Suppressor macrophage treated with lipopolysaccharide for 4 hours (primary cell): Measurements from ENCODE around the gene CTU2.

Source experiments
- DNase-seq: peaks from one replicate; pipeline ENCODE4 v3.0.0-alpha.2; 2020

CTU2 gene

DNA sequence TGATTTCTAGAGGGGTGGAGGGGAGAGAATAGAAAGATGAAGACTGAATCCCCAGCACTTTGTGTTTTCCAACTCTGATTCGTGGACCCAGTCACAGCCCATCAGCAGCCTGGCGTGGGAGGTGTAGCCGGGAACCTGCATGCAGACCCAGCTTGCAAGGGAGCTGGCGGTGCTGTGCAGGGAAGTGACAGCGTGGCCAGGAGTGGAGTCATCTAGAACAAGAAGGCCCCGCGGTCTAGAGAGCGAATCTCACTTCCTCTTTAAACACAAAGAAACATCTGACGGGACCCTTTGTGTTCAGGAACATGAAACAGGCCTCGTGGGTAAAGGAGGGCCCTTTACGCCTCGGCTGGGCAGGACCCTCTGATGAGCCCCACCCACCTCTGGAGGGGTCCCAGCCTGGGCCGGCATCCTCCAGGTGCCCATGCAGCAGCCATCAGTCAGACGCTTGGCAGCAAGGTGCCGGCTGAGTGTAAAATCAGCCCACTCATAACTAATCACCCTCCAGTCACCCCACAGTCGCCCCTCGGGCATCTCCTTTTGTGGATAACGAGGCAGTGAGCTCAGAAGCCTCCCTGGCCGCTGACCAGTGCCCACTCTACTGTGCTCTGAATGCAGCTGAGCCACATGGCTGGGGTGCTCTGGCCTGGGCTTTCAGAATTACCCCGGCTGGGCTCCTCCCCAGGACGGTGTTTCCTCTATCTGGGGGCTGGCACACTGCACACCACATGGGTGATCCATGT, 24.4 kb upstream of the CTU2 start:
- peak; percentile 96 for DNase-seq

DNA sequence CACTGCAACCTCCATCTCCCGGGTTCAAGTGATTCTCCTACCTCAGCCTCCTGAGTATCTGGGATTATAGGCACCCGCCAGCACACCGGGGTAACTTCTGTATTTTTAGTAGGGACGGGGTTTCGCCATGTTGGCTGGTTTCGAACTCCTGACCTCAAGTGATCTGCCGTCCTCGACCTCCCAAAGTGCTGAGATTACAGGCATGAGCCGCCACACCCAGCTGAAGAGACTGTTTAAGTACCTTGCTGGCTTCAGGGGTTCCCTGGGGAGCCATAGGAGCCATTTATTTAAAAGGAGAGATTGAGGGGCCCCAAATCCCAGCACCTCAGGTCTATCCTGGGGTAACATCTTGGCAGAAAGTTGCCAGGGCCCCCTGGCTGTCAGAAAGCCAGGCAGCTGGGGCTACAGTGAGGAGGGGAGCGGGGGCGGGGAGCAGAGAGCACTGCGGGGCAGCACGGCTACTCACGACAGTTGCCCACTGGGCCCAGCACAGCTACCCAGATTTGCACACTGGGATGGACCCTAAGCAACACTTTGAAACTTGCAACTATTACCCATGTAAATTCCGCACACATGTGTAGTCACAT, 21.6 kb upstream of the CTU2 start:
- no peak for DNase-seq

DNA sequence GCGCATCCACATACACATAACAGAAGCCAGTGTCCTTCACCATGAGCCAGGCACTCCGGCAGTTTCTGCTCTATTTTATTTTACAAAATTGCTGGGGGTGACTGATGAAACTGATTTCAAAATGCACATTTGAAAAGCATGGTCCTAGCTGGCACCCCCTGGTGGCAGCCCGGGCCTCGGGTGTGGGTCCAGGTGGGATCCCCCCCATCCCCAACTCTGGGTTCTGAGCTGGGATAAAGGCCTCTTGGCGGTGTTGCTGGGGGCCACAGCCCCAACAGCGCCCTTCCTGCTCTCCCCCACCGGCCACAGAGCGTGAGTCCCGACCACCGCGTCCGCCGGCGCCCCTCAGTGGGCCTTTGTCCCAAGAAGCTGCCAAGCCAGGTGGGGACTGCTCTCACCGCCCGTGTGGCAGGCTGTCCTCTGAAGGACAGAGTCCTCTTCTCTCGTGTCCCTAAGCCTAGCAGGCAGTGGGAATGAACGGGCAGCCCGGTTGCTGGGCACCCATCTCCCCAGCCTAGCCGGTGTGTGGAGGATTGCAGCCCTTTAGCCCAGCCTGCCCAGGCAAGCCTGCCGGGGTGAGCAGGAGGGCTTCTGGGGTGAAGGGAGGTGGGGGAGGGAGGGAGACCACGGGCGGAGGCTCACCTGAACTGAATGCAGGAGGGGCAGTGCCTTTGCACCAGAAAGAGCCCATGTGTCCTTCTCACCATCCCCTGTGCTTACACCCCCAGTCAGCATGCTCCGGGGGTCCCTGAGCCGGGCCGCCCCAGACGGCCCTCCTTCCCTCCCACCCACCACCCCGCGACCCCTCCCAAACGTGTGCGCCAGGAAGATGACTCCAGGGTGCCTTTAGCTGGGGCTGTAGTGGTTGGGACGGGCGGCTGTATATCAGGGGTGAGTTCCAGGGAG, 20.9 kb upstream of the CTU2 start:
- peak; percentile 85 for DNase-seq

DNA sequence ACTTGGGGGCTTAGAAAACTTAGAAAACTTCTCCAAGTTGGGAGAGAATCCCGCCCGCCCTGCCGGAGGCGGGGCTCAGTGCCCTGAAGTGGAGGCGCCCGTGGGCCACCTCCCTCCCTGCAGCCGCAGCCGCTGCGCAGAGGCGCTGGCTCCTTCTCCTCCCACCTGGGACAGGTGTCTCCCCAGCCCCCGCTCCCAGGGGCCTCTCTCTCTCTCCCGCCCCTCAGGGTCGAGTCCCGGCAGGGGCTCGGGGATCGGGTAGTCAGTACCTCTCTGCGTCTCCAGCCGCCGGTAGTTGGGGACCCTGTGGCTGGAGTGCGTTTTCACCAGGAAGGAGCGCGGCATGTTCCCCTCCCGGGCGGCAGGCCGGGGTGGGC, 20.3 kb upstream of the CTU2 start:
- peak; percentile 23 for DNase-seq

DNA sequence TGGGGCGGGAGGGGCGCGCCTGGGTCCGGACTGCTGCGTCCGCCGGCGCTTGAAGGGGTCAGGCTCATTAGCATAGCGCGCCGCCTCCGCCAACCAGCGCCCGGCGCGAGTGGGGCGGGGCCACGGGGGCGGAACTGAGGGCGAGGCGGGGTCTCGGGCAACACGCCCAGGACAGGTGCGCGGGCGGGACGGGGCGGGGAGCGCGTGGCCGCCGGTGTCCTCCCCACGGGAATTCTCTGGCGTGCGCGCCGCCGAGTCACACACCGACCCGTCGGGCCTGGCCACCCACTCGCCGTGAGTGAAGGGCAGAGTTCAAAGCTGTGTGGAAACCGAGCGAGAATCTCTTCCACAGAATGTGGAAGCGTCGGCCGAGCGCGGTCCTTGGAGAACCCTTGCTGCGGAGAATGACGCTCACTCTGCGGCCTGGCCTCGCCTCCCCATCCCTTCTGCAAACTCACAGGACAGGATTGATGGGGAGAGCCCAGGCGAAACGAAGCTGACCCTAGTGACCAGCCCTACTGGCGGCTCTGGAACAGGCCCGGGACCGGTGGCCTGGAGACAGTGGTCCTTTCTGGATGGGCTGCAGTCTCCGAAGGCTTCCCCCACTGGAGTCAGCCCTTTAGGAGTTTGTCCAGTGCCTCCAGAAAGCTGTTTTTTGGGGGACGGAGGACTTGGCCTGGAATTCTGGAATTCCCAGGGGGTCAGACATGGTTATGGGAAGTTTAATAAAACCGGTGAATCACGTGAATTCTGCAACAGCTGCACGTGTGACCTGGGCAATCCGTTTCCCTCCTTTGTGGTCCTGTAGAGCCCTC, 19.7 kb upstream of the CTU2 start, which contains the start of gene SNAI3:
SNAI3 (minus strand) TSS at position 69 of the 815 bp plus-strand sequence. CDS start 101 bp downstream, outside the sequence.
- peak; percentile 87 for DNase-seq

DNA sequence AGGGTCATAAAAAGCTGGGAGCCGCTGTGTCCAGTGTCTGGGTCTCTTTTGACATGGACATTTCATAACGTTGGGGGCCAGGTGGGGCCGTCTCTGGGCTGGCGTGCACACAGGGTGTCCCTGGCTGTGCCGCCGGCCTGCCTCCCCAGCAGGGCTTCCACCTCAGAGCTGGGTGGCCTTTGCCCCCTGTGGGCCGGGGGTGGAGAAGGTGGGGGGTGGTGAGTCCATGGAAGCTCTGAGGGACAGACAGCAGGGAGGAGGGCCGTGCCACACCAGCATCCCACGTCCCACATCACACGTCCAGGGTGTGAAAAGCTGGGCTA, 19.1 kb upstream of the CTU2 start:
- DNase-seq = no peak

DNA sequence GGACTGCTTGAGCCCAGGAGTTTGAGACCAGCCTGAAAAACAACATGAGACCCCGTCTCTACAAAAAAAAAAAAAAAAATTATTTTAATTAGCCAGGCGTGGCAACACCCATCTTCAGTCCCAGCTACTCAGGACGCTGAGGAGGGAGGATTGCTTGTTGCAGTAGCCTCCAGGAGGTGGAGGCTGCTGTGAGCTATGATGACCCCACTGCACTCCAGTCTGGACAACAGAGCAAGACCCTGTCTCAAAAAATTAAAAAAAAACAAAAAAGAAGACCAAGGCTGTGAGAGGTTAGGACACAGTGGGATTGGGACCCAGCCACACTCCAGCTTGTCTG, 18.7 kb upstream of the CTU2 start:
- no peak for DNase-seq

DNA sequence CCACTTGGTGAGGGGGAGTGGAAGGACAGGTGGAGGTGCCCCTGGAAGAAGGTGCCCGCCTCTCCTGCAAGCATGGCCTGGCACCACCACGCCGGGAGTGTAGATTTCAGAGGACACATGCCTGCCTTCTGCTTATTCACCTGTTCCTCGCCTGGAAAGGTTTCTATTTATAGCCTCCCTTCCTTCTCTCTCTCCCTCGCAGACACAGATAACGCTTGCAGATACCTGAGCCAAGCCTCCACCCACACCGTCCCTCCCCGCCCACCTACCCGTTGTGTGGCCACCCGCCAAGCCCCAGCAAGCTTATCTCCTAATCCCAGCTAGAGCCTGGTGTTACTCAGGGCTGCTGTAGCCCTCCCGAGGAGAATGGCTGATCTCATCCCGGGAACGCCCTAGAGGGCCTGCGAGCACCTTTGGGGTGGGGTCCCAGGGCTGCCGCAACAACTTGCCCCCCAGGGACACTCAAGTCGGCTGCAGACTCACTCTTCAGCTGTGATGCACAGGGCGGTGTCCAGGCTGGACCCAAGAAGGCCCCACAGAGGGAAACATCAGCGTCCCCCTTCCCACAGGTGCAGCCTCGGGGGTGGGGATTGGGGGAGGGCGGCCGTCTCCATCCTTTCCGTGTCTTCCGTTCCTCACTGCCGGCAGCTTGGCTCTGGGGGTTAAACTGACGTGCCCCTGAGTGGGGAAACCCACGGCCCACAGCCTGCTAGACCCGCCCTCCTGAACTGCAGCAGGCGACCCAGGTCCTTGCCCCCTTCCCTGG, 18.1 kb upstream of the CTU2 start:
- DNase-seq = no peak

DNA sequence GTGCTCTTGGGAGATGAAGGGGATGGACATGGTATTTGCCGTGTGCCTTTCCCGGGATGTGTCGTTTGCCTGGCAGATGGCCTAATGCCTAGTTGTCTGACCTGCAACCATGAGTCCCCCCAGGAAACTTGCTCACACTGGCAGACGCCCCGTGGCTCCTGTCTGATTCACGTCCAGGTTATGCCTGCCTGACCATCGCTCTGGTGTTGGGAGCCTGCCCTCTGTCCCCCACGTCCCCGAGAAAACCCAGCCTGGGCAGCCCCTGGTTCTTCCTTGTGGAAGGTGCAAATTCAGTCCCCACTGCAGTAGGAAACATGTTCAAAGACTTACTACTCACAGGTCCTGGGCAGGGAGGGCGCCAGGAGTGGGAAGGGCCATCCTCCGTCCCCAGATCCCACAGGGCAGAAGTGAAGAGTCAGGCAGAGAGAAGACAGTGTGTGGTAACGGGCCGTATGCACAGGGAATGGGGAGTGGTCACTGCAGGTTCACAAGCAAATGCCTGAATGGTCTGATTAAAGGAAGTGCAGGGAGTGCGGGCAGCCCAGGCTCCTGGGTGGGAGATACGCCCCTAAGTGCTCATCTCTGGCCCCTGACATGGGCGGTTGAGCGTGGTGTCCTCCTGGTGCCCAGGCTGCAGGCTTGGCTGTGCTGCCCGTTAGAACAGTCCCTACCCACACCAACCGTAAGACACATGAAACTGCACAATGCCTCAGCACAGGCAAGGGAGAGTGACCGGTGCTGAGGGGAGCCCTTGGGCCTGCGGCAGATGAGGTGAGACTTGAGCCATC, 15.8 kb upstream of the CTU2 start:
- no peak for DNase-seq

DNA sequence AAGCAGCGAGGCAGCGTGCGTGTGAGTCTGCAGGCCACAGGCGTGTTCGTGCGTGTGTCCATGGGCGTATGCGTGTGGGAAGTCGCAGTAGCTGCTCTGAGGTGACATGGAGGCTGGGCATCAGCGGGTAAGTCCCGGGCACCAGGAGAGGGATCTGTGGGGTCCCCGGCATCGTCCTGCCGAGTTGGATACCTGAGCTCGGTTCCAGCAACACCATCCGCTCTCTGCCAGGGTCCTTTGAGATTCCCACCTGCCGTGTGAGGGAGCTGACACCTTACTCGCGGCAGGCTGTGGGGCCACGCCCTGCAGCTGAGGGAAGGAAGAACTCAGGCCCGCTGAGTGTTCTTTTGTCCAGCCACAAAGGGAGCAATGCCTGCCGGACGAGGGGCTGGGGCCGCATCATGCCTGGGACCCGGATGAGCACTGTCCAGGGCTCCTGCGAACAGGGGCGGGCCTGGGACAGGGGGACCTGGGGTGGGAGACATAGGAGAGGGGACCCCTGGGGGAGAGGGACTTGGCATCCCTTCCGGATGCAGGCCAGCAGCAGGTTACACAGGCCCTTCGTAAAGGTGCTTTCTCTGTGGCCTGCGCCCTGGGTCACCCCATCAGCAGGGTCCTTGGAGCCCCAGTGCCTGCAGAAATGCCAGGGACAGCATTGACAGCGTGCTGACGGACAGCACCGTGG, 15.0 kb upstream of the CTU2 start:
- no peak for DNase-seq

DNA sequence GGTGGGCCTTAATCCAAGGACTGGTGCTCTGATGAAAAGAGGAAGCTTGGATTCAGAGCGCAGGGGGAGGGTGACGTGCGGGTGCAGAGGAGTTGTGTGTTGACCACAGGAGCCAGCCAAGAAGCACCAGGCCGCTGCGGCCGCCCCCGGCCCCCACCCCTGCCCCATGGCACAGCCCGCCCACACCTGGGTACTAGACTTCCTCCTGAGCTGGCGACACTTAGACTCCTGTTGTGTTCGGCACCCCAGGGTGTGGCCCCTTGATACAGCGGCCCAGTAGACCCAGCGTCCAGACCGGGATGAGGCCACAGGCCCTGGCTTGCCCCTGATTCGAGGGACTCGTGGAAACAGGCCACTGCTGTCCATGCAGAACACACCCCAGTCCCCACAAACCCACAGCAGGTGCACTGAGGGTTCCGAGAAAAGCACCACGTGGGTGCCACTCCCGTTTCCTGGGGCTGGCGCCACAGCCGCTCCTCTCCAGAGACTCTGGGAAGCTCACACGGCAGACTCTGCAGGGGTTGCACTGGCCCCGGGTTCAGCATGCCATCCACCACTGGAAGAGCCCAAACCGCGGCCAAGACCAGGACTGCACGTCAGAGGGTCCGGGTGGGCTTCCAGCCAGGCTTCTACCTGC, 14.3 kb upstream of the CTU2 start:
- DNase-seq = peak; percentile 76

DNA sequence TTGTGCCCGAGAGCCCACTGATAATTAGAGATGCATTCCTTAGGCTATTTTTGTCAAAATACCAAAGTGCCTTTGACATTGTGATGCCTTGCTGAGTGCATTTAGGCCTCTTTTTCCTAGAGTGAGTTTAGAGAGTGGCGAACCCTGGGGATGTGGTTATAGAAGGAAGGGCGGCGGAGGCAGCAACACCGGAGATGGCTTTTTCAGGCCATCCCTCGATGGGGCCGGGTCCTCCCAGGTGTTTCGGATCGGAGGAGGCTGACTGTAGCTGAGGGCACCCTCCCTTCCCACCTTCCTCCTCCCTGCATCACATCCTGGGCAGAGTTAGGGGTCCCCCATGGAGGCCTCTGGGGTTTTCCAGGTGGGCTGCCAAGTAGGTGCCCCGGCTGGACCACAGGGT, 13.4 kb upstream of the CTU2 start:
- no peak for DNase-seq

DNA sequence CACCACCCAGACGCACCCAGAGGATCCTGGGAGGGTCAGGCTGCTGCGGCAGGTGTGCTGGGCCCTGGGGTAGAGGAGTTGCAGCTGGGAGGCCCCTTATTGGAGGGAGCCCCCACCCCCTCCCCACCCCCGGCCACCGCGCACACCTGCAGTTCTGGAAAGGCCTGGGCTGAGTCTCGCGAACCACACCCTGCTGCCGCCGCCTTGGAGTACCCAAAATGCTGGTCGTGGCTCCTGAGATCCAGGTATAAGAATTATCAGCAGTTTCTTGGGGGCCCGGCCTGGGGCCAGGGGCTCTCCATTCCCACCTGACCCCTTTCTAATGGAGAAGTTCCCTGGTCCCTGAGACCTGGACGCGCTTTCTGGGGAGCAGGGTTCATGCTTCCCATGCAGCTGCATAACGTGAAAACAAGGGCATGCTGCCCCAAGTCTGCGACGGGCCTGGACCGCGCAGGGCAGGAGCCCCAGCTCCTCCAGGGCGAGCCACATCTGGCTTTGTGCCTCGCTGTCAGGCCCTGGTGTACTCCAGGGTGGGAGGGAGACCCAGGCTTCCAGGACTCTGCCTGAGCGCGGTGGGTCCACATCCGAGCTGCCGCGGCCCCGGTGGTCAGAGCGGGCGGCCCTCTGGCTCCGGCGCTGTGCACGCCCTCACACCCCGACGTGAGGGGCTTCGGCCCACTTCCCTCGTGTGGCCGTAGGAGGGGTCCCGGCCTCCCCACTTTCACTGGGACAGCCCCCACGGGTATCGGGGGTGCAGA, 12.7 kb upstream of the CTU2 start:
- no peak for DNase-seq

DNA sequence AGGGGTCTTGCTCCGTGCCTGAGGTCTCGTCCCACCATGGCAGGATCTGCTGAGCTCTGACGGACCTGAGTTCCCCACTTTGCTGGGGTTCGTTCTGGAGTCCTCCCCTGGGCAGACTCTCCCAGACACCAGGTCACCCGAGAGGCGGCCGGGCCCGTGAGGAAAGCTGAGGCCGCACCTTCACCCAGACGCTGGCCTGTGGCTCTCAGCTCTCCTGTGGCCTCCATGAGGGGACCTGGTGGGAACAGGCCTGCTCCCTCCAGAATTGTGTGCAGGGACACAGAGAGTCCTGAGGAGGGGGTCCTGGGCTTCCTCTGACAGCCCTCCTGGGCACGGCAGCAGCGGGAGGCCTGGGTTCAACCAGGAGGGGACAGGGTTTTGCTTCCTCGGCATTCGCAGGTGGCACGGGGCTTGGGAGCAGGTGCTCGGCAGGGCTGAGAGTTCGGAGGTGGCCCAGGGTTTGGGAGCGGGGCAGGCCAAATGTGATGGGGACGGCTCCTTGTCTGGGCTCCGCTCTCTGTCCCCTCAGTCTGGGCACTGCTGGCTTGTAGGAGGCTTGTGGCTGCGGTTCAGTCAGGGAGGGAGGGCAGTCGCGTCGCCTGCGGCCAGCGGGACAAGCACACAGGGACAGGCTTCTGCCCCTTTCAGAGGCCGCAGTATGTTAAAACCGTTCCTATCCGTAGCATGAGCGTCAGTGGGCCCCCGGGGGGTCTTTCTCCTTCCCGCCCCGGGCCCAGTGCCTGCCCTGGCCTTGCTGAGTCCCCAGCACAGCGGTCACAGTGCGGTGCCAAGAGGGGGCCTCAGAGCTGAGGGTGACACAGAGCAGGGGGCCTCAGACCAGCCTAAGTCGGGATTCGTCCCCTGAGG, 11.8 kb upstream of the CTU2 start:
- DNase-seq = no peak

DNA sequence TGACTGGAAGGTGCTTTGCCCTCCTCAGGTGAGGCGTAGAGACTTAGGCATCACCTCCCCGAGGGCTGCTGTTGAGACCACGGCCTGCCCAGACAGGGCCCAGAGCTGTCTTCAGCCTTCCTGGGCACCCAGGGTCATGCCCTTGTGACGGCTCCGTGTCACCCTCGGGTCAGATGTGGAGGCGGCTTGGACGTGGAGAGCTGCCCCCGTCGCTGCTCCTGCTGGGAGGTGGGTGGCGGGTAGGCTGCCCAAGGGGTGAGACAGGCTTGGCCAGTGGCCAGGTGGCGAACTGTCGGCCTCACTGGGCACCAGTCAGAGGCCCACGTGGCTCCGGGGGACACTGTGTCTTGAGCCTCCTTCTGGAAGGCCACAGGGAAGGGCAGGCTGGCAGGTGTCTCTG, 11.1 kb upstream of the CTU2 start:
- no peak for DNase-seq

DNA sequence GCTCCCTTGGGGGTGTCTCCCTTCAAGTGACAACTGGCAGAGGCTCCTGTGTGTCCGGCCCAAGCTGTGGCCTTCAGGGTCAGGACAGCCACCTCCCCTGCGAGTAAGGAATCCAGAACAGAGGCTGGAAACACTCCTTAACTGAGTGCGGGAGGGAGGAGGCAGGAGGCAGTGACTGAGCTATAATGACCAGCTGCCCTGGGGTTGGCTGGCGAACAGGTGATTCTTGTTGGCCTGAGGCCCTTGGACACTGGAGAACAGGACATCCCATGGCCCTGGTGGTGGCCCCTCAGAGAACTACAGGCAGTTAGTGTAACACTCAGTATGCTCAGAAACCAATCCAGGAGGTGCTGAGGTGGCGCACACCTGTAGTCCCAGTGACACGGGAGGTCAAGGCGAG, 10.6 kb upstream of the CTU2 start:
- DNase-seq = no peak

DNA sequence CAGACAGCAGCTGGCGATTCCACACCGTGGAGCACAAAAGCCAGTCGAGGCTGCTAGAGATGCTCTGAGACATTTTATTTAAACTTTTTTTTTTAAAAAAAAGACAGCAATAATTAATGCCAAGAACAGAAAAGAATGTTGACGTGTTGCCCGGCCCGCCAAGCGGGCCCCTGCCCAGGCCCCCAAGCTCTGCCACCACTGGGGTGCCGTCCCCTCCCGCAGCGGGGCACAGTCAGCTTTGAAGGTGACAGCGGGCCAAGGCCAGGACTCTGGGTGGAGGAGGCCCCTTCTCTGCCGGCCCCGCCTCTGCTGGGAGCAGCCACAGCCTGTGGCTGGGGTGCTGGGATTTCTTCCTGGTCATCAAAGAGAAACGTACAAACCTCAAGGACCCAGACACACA, 9.9 kb upstream of the CTU2 start:
- no peak for DNase-seq

DNA sequence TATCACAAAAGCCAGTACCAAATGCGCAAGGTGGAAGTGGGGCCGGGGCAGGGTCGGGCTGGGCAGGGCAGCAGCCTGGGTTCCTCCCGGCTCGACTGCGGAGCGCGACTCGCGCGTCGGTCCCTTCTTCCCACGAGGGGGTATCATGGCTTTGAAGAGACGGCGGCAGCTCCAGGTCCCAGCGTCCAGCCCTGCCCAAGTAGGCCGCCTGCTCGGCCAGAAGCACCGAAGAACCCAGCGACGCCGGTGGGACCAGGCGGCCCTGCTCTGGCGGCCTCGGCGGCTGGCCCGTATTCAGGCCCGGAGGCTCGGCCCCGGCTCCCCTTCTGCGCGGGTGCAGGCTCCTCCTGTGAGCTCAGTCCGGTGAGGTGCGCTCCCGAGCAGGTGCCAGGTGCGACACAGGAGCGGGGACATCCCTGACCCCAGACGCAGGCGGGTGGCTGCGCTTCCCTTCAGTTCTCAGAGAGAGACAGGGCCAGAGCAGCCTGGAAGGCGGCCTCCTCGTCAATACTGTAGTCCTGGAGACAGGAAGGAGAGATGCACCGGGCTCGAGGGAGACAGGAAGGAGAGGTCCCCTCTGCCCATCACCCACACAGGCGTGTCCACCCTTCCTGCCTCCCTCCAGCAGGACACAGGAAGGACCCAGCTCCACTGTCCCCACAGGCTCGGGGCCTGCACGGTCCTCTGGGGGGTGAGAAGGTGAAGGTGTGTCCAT, 9.0 kb upstream of the CTU2 start:
- no peak for DNase-seq
